HG03432 (cell line): ENCODE results near the gene FNDC7.
A peak's percentile ranks its signal among the peaks of the same experiment; 100 is the strongest.
"Not testable (repeated sequence)": the region's sequence is repeated elsewhere in the genome, so short reads cannot be mapped to it uniquely, and the experiment has no call there.

ENCODE experiments used
- ATAC-seq: cut with Tn5 transposase; IDR thresholded peaks from one replicate; pipeline ENCODE4 v1.9.1; 2021; ENCODE audit warnings: mild to moderate bottlenecking, moderate library complexity; ENCODE audit not compliant: unreplicated experiment

Gene FNDC7

DNA sequence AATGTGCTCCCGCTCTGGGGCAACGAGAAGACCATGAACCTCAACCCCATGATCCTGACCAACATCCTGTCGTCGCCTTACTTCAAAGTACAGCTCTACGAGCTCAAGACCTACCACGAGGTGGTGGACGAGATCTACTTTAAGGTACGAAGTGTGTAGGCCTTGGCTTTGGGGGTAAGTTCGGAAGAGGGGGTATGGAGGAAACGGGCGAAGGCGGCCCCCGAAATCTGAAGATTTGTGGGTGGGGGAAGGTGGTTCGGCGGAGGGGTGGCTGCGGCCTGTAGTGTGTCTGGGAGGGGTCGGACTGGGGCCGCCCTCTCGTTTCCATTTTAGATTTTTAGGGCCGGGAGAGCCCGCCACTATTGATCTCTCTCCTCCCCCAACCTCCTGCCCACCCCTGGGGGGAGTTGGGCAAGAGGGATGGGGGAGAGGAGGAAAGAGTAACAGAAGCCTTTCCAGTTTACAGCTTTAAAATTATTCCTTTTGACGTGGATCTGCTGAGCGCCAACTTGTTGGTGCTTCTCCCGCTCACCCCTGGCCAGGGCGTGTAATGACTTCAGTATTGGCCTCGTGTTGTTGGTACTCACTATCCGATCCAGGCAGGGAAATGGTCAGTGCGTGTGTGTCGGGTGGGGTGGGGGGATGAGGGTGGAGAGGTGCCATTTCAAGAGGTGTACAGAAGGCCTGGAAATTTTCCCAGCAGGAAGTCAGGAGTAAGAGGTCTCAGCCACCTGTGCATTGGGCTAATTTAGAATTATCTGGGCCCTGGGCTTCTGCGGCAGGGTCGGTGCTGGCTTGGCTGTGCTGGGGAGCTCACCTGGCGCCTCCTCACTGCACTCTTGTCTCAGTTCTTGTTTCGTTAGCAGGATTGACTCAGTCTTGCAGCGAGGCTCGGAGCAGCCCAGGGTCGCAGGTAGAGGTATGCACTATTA lies 19.7 kb upstream of the FNDC7 start:
- peak; percentile 43 for ATAC-seq

- no peak for ATAC-seq
Observed at GRCh38 chr1:108695535-108695934, 17.2 kb upstream of the FNDC7 start.

DNA sequence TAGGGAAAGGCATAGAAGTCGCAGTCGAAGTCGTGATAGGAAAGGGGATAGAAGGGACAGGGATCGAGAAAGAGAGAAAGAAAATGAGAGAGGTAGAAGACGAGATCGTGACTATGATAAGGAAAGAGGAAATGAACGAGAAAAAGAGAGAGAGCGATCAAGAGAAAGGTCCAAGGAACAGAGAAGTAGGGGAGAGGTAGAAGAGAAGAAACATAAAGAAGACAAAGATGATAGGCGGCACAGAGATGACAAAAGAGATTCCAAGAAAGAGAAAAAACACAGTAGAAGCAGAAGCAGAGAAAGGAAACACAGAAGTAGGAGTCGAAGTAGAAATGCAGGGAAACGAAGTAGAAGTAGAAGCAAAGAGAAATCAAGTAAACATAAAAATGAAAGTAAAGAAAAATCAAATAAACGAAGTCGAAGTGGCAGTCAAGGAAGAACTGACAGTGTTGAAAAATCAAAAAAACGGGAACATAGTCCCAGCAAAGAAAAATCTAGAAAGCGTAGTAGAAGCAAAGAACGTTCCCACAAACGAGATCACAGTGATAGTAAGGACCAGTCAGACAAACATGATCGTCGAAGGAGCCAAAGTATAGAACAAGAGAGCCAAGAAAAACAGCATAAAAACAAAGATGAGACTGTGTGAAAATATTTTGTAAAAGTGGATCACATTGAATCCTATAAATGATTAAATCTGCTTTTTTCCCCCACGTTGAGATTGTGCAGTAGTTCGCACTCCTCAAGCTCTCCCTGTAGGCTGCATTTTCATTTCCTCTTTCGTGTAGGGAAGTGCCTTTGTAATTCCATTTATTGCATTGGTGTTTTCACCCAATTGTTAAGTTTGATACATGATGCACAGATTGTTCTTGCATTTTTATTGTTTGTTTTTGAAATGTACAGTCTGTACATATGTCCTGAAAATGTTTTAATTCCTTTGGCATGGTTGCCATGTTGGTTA lies 13.1 kb upstream of the FNDC7 start:
- no peak for ATAC-seq

GRCh38 chr1:108701176-108701849 lies 11.4 kb upstream of the FNDC7 start:
- ATAC-seq = no peak

- ATAC-seq = not testable (repeated sequence)
Observed at GRCh38 chr1:108702109-108702508, 10.6 kb upstream of the FNDC7 start.

DNA sequence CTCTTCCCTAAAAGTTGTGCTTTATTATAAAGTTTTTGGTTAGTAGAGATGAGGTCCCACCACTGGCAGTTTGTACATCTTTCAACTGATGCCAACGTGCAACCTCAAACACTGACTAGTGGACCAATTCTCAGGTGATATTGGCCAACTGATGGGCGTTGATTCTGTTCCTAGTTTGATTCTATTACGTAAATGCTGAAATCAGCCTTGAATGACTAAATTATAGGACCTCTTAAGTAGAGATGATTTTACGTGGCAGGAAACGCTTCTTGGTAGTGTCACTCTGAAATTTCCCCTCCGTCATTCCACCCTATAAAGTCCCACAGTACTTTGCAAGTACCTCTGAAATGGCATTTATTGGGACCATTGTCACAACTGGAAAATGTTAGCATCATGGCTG lies 8.8 kb upstream of the FNDC7 start:
- ATAC-seq = no peak

GRCh38 chr1:108704496-108704895 lies 8.2 kb upstream of the FNDC7 start:
- ATAC-seq = no peak

- ATAC-seq = no peak
Observed at GRCh38 chr1:108706643-108707042, 6.1 kb upstream of the FNDC7 start.

GRCh38 chr1:108708691-108709660 lies 3.7 kb upstream of the FNDC7 start:
- no peak for ATAC-seq

- ATAC-seq = no peak
Observed at GRCh38 chr1:108715932-108716331, 3.2 kb downstream of the FNDC7 start.

GRCh38 chr1:108716437-108717230 lies 3.9 kb downstream of the FNDC7 start:
- ATAC-seq = no peak

- ATAC-seq = no peak
Observed at GRCh38 chr1:108717774-108718316, 5.1 kb downstream of the FNDC7 start.

- no peak for ATAC-seq
Observed at GRCh38 chr1:108718927-108719655, 6.4 kb downstream of the FNDC7 start.

DNA sequence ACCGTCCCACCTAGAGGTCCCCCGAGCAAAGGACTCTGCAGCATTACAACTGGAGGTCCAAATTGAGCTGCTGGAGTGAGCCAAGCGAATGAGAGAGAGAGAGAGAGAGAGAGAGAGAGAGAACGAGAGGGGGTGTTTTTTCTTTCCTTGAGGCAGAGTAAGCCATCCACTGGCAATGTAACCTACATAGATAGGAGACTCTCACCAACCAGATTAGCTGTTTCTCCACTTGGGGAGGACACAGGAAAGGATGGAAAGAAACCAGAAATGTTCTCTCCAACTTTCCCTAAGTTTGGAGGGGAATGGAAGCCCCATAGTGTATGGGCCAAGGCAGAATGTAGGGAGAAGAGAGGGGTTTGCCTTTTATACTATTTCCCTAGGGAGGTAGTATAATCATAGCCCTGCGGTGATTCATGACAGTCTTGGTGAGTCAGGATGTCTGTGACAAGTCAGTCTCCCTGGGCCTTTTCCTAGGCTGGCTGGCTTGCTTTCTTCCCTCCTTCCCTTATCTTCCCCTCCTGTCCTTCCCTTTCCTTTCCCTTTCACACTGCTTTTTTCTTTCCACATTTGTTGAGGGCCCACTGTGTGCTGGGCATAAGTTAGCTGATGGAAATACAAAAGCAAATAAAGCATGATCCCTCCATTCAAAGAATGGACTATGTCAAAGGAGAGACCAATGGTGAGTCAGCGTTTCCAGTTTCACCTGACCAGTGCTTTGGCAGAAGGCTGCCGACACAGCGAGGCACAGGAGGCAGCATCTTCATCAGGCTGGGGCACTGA lies 7.1 kb downstream of the FNDC7 start:
- ATAC-seq = no peak

DNA sequence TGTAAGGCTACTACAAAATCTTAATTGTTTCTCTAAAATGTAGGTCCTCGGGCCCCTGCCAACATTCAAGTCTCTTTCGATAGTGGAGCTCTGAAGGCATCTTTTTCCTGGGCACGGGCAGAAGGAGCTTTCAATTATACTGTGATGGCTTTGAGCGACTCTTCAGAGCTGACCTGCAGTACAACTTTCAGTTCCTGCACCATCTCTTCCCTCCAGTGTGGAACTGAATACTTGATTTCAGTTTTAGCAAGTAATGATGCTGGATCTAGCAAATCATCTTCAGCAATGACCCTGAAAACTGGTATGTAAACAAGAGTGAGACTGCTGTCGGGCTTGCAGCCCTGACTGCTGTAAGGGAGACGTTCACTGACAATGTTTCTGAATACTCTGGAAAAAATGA lies 9.6 kb downstream of the FNDC7 start:
- ATAC-seq = no peak

GRCh38 chr1:108725906-108726305 lies 13.2 kb downstream of the FNDC7 start:
- ATAC-seq = no peak

- ATAC-seq = no peak
Observed at GRCh38 chr1:108728327-108728923, 15.7 kb downstream of the FNDC7 start.
